ENCODE data around the gene PARP6. TPM values are rescaled to one million over a fixed set of nuclear protein-coding genes. Genes with fewer than 3 reads are reported as not detected.

PARP6 gene
- total and polyA plus RNA-seq, 9 of the 15 experiments (the other 6 are each of a cell fraction or from before 2014, with no cell fraction given) = 14.8 to 83.2 (median 28.3) TPM

DNA sequence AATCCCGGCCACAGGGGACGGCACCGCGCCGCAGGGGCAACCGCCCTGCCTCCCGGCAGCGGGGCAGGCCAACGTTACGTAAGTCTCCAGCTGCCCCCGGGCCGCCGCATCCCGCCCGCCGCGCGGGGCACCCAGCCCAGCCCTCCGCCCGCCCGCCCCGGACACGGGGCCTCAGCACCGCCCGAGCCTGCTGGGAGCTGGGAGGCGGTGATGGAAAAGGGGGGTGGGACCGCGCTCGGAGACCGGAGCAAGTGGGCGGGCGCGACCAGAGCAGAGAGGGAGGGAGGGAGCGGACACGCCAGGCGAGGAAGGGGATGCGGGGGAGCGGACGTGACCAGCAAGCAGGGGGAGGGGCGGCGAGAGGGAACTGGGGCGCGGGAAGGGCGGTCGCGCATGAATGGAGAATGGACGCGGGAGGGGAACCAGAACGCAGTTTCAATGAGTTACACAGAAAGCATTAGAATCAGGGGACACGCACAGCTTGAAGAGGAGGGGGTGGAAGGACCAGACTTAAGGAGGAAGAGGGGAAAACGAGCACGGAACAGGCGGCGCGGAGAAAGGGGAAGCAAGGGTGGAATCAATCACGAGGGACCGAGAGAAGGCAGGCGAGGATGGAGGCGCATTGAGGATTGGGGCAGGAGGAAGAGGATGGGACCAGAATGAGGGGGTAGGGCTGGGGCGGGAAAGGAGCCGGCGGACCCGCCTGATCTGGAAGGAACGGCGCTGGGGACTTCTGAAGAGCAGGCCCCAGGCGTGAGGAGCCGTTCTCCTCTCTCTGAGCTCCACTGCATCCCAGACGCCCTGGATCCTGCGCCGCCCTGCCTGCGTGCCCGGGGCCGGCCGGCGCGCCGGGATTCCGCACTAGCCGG lies 41.9 kb downstream of the PARP6 start (continued):
- TF ChIP-seq ZNF253 (CRISPR knock-in tag; conservative IDR thresholded peaks at IDR 0.05) = no peak
- peak; percentile 30 for TF ChIP-seq PCBP2 (IDR thresholded peaks at IDR 0.05; ENCODE audit: low read depth, low read length, poor library complexity, severe bottlenecking)
- TF ChIP-seq, protein P1, sequence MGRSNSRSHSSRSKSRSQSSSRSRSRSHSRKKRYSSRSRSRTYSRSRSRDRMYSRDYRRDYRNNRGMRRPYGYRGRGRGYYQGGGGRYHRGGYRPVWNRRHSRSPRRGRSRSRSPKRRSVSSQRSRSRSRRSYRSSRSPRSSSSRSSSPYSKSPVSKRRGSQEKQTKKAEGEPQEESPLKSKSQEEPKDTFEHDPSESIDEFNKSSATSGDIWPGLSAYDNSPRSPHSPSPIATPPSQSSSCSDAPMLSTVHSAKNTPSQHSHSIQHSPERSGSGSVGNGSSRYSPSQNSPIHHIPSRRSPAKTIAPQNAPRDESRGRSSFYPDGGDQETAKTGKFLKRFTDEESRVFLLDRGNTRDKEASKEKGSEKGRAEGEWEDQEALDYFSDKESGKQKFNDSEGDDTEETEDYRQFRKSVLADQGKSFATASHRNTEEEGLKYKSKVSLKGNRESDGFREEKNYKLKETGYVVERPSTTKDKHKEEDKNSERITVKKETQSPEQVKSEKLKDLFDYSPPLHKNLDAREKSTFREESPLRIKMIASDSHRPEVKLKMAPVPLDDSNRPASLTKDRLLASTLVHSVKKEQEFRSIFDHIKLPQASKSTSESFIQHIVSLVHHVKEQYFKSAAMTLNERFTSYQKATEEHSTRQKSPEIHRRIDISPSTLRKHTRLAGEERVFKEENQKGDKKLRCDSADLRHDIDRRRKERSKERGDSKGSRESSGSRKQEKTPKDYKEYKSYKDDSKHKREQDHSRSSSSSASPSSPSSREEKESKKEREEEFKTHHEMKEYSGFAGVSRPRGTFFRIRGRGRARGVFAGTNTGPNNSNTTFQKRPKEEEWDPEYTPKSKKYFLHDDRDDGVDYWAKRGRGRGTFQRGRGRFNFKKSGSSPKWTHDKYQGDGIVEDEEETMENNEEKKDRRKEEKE (IDR thresholded peaks at IDR 0.05; ENCODE audit: borderline replicate concordance in 1 of 2, control insufficient read depth in 1 of 2, low read depth in 2 of 2, low read length in 1 of 2) = 0 out of 4 replicates have a peak, but pooled peaks of 1 of the 2 experiments have one; percentile 9
- peak; percentile 60; the same call in 1 of the 2 replicates for TF ChIP-seq GATAD2B (IDR thresholded peaks at IDR 0.05; ENCODE audit: borderline replicate concordance)
- TF ChIP-seq HDAC2 (IDR thresholded peaks at IDR 0.05) = 0 out of 2 replicates have a peak, but pooled peaks have one; percentile 50
- TF ChIP-seq, protein P2, sequence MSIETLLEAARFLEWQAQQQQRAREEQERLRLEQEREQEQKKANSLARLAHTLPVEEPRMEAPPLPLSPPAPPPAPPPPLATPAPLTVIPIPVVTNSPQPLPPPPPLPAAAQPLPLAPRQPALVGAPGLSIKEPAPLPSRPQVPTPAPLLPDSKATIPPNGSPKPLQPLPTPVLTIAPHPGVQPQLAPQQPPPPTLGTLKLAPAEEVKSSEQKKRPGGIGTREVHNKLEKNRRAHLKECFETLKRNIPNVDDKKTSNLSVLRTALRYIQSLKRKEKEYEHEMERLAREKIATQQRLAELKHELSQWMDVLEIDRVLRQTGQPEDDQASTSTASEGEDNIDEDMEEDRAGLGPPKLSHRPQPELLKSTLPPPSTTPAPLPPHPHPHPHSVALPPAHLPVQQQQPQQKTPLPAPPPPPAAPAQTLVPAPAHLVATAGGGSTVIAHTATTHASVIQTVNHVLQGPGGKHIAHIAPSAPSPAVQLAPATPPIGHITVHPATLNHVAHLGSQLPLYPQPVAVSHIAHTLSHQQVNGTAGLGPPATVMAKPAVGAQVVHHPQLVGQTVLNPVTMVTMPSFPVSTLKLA (conservative IDR thresholded peaks at IDR 0.05) = peak in 1 of 2 experiments; percentile 52; a peak in 1 of 4 replicates
- peak; percentile 48 for TF ChIP-seq NEUROD1 (IDR thresholded peaks at IDR 0.05; ENCODE audit: borderline replicate concordance, low read depth, low read length, partially characterized antibody)
- no peak for TF ChIP-seq FOS (IDR thresholded peaks at IDR 0.05; ENCODE audit: extremely low read depth, insufficient read length)
- TF ChIP-seq, protein P3, sequence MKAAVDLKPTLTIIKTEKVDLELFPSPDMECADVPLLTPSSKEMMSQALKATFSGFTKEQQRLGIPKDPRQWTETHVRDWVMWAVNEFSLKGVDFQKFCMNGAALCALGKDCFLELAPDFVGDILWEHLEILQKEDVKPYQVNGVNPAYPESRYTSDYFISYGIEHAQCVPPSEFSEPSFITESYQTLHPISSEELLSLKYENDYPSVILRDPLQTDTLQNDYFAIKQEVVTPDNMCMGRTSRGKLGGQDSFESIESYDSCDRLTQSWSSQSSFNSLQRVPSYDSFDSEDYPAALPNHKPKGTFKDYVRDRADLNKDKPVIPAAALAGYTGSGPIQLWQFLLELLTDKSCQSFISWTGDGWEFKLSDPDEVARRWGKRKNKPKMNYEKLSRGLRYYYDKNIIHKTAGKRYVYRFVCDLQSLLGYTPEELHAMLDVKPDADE (conservative IDR thresholded peaks at IDR 0.05; ENCODE audit: control insufficient read depth, low read depth, low read length) = peak; percentile 17; the same call in 1 of the 2 replicates
- 0 out of 2 replicates have a peak, but pooled peaks have one; percentile 47 for TF ChIP-seq L3MBTL2 (IDR thresholded peaks at IDR 0.05)
- TF ChIP-seq SUPT5H (IDR thresholded peaks at IDR 0.05) = peak; percentile 80; the same call in 1 of the 2 replicates
